GM19463 (cell line): ENCODE measurements around the gene MAP3K1.
A peak's percentile ranks its signal among the peaks of the same experiment; 100 is the strongest.
"Not testable (repeated sequence)": the region's sequence is repeated elsewhere in the genome, so short reads cannot be mapped to it uniquely, and the experiment has no call there.

ENCODE experiments used
- ATAC-seq: cut with Tn5 transposase; IDR thresholded peaks from one replicate; pipeline ENCODE4 v1.9.1; 2021; ENCODE audit warnings: mild to moderate bottlenecking, moderate library complexity; ENCODE audit not compliant: unreplicated experiment

Gene MAP3K1

DNA sequence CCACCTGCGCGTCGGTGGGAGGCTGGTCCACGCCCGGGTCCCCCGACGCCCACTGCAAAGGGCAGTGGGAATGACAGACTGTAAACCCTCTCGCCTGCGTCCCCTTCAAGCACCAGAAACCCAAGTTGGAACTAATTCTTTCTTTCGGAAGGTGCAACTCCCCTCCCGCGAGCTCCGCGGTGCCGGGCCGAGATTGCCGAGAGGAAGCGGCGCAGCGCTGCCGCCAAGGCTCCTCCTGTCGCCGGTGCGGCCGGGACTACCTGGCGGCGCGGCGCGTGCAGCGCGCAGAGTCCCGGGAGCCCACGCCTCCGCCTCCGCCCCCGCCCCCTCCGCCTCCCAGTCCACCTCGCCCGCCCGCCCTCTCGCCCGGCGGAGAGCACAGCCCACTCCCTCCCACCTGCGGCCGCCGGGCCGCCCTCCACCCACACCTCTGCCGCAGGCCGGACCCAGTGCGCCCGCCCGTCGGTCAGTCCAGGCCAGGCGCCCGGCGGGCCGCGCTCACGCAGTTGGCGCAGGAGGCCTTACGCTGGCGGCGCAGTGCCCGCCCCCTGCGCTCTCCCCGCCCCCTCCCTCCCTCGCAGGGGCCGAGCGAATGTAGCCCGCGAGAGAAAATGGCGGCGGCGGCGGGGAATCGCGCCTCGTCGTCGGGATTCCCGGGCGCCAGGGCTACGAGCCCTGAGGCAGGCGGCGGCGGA is at the start of gene MAP3K1:
MAP3K1 (plus strand) TSS at position 587 of the 695 bp plus-strand sequence; CDS start at position 612, 25 bp downstream.
- ATAC-seq, result peak; percentile 45

GRCh38 chr5:56766926-56767325 is 48.4 kb upstream of the MAP3K1 start:
- no peak for ATAC-seq

DNA sequence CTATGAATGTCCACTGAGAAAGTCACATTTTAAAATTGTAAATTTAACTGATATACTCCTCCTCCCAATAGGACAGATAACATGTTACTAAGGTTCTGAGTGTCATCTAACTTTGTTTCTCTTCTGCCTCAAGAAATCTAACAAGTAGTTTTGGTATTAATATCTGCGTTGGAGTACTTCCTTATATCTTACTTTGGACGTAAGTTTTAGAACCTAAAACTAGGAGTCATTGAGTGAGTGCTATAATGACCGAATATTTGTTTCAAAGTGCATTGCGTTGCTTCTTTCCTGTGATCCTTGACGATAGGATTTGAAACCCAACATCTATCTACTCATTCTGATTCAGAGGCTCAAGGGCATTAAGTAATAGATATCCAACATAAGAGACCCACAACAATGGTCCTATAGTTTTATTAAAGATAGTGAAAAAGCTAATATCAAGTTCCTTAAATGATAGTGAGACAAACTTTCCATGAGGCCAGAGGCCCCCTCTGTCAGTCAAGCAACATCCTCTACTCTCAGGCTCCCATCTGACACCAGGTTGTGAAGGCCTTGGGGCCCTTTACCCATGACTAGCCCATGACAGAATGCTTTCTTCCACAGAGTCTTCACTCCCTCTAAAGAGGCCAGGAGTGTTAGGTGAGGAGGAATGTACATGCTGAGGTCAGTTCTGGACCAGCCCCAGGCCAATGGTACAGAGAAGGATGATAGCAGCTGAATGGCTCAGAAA is 45.3 kb upstream of the MAP3K1 start:
- no peak for ATAC-seq

DNA sequence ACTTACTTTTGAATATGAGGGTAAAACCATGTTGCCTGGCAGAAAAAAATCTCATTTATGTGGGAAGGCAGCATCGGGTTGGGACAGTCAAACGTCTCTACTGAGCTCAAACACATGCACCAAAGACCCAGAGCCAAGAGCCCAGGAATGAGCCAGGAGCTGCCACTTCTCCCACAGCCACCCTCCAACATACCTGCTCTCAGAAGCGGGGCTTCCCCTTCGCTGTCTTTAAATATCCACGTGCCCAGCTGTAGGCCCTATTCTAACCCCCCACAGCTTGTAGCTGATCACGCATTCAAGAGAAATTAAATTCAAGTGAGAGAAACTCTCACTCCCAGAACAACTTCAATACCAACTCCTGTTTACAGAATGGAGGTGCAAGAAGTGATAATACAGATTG is 42.6 kb upstream of the MAP3K1 start:
- ATAC-seq, result no peak

GRCh38 chr5:56774957-56775356 is 40.4 kb upstream of the MAP3K1 start:
- ATAC-seq, result no peak

DNA sequence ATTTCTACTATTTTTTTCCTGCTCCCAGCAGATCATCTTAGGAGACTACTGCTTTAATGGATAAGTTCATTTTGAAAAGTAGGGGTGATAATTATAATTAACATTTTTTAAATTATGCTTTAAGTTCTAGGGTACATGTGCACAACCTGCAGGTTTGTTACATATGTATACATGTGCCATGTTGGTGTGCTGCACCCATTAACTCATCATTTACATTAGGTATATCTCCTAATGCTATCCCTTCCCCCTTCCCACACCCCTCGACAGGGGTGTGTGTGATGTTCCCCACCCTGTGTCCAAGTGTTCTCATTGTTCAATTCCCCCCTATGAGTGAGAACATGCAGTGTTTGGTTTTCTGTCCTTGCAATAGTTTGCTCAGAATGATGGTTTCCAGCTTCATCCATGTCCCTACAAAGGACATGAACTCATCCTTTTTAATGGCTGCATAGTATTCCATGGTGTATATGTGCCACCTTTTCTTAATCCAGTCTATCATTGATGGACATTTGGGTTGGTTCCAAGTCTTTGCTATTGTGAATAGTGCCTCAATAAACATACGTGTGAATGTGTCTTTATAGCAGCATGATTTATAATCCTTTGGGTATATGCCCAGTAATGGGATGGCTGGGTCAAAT is 39.0 kb upstream of the MAP3K1 start:
- ATAC-seq, result not testable (repeated sequence)

GRCh38 chr5:56783261-56783660 is 32.1 kb upstream of the MAP3K1 start:
- no peak for ATAC-seq

DNA sequence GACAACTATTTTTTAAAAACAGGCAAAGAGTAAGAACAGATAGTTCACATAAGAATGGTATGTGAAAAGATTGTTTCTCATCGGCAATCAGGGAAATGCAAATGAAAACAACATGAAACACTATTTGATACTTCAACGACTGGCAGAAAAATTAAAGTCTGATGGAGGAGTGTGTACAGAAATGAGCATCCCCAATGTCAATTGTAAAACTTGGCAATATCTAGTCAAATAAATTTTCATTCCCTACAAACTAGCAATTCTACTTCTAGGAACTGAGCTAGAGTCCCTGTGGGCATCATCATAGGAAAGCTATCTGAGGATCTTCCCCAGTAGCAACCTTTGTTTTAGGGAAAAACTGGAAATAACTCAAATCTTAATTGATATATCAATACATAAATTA is 29.0 kb upstream of the MAP3K1 start:
- no peak for ATAC-seq

DNA sequence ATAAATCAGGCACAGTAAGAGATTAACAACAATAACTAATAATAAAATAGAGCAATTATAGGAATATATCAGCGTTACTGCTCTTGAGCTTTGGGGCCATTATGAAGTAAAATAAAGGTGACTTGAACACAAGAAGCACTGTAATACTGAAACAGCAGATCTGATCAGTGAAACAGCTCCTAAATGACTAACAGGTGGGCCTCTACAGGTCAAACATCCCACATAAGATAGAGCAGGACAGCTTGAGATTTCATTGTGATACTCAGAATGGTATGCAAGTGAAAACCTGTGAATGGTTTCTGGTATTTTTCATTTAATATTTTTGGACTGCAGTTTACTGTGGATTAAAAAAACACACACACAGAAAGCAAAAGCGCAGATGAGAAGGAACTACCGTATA is 24.0 kb upstream of the MAP3K1 start:
- ATAC-seq, result no peak

GRCh38 chr5:56798521-56798920 is 16.8 kb upstream of the MAP3K1 start:
- no peak for ATAC-seq

- ATAC-seq, result no peak
Observed at GRCh38 chr5:56800186-56800585, 15.2 kb upstream of the MAP3K1 start.

GRCh38 chr5:56801256-56801655 is 14.1 kb upstream of the MAP3K1 start:
- ATAC-seq, result no peak

DNA sequence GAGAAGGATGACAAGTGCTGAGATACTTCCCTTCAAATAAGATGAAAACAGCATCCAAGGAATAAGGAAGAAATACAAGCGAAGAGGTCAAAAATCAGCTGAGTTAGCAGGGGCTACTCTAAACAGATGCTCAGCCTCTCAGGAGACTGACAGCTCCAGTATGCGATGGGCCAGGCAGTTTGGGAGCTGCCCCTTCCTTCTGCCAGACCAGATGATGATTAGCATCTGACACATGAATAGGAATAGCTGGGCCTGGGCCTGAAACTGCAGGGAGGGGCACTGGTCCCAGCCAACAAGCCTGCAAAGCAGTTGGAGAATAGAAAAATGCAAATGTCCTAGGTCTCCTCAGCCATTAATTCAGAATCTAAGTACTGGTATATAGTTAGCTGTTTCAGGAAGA is 13.1 kb upstream of the MAP3K1 start:
- ATAC-seq, result no peak

- no peak for ATAC-seq
Observed at GRCh38 chr5:56803025-56803424, 12.3 kb upstream of the MAP3K1 start.

DNA sequence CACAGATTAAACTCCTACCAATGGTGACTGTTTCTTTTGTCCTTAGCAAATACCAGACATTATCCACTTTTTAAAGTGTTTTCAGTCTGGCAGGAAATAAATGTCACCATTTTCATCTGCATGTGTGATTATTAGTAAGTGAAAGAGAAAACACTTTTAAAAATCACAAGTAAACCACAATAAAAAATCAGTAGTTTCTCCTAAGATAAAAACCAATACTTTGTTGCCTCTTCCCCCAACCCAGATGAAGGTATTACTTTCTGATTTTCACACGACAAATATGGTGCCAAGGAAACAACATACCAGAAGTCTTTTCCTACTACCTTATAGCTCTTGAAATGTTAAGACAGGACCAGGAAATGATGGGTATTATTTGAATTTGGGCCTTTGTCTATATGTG is 11.5 kb upstream of the MAP3K1 start:
- ATAC-seq, result no peak

DNA sequence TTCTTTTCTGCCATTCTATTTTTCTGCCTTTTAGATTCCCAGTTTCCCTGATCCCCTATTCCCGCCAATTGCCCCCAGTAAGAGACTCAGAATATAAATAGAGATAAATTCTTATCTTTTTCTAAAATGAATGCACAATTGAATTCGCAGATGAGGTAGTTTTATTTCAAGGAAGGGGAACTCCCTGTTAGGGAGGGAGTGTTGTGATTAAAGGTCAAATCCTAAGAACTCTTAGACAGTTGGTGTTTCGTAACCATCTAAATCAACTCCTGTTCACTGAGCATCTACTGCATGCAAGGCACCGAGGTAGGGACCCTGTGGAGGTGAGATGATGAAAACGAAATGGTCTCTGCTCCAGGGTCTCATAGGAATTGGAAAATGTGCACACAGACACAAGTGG is 7.7 kb upstream of the MAP3K1 start:
- ATAC-seq, result no peak

DNA sequence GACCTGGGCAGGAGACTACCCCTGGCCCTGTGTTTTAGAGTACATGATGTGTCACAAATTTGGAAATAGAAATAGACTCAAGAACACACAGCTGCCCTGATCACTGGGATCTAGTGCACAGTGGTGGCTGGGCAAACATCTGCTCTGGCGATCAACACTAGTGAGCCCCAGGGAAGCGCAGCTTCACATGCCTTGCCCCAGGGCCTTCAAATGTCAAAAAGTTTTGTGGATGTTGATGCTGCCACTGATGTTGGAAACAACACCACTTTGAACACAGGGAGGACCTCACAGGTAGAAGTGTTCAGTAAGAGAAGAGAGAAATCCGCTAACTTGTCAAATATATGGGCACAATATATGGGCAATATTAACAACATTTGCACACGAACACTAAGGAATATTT is 7.1 kb upstream of the MAP3K1 start:
- ATAC-seq, result no peak

GRCh38 chr5:56810826-56811225 is 4.5 kb upstream of the MAP3K1 start:
- no peak for ATAC-seq

- no peak for ATAC-seq
Observed at GRCh38 chr5:56812110-56812509, 3.2 kb upstream of the MAP3K1 start.

- no peak for ATAC-seq
Observed at GRCh38 chr5:56813302-56813701, 2.0 kb upstream of the MAP3K1 start.

GRCh38 chr5:56814361-56814962 is 887 bp upstream of the MAP3K1 start:
- no peak for ATAC-seq
